HG03565 (cell line): Measurements from ENCODE around the gene DCAF10.
"Not testable (repeated sequence)": the region's sequence is repeated elsewhere in the genome, so short reads cannot be mapped to it uniquely, and the experiment has no call there.

Source experiments
- ATAC-seq: cut with Tn5 transposase; IDR thresholded peaks from one replicate; pipeline ENCODE4 v1.9.1; 2021; ENCODE audit warnings: mild to moderate bottlenecking, moderate library complexity; ENCODE audit not compliant: unreplicated experiment

DCAF10 gene

GRCh38 chr9:37859043-37859442 lies 58.4 kb downstream of the DCAF10 start:
- no peak for ATAC-seq

GRCh38 chr9:37862530-37862929 lies 61.9 kb downstream of the DCAF10 start:
- no peak for ATAC-seq

- no peak for ATAC-seq
Measured at GRCh38 chr9:37870081-37870798, 69.6 kb downstream of the DCAF10 start.

- no peak for ATAC-seq
Measured at GRCh38 chr9:37870799-37871176, 70.2 kb downstream of the DCAF10 start.

DNA sequence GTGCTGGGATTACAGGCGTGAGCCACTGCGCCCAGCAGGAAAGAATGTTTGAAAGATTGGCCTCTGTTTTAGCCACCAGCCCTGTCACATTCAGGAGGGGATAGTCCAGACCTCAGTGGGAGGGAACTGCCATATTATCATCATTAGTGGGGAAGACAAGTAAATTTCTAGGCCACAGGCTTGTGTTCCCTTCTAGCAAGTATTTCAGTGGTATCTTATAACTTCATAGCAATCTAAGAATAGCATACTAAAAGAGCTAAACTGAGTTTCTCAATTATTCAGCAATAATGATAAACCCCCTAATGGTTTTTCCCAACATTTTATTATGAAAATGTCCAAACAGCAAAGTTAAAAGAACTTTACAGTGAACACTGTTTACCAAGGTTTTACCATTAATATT lies 73.4 kb downstream of the DCAF10 start:
- ATAC-seq: no peak

GRCh38 chr9:37876376-37876775 lies 75.8 kb downstream of the DCAF10 start:
- no peak for ATAC-seq

DNA sequence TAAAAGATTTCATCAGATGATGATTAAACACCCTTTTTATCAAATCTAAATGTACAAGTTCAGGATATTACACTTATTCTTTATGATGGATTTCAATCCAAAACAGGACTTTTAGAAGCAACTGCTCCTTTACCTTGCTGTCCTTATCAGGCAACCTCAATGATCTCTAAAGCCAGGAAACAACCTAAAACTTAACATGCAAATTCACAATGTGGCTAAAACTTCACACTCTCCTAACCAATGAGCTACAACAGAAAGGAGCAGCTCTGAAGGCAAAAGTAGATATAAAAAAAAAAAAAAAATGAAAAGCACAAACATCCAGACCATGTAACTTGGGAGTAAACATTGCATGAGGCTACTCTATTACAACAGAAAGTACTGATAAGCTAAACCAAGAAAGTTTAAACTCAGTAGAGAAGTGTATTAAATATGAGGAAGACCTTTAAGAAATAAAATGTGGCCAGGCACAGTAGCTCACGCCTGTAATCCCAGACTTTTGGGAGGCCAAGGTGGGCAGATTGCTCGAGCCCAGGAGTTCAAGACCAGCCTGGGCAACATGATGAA lies 80.4 kb downstream of the DCAF10 start:
- no peak for ATAC-seq

GRCh38 chr9:37887977-37888583 lies 87.5 kb downstream of the DCAF10 start:
- not testable (repeated sequence) for ATAC-seq

DNA sequence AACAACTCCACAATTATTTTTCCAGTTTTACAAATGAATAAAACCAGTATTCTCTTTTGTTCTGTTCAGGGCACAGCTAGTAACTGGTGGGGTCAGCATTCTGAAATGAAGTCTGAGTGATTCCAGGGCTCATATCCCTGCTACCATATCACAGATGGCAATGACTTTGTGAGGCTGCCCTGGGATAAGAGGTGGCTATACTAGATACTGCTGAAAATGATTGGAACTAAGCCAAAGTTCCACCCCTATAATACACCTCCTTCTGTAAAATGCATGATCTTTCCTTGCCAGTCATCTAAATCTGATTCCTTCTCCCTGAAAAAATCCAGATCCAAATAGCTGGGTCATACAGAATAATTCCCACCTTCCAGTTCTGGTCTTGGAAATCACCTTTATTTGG lies 88.9 kb downstream of the DCAF10 start:
- no peak for ATAC-seq

DNA sequence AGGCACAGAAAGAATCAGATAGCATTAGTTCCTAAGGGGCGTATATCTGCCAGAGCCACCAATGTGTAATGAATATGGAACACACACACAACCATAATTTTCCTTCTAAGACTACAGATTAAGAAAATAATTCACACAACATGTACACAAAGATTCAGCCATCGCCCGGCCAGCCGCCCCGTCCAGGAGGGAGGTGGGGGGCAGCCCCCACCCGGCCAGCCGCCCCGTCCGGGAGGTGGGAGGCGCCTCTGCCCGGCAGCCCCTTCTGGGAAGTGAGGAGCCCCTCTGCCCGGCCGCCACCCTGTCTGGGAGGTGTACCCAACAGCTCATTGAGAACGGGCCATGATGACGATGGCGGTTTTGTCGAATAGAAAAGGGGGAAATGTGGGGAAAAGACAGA lies 90.4 kb downstream of the DCAF10 start:
- not testable (repeated sequence) for ATAC-seq

GRCh38 chr9:37892063-37892462 lies 91.5 kb downstream of the DCAF10 start:
- ATAC-seq: no peak

GRCh38 chr9:37897665-37898064 lies 97.1 kb downstream of the DCAF10 start:
- ATAC-seq: no peak

DNA sequence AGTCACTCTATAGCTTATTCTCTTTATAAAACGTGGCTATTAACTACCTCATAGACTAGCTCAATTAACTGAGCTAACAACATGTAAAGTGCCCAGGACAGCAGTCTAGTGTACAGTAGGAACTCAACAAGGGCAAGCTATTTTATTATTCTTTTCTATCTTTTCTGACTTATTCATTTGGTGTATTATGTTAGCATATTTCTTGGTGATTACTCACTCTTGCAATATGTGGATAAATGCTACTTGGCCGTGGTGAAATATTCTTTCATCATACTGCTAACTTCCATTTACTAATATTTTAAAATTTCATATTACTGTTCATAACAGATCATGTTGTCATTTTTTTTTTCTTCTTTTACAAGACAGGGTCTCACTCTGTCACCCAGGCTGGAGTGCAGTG lies 98.4 kb downstream of the DCAF10 start:
- no peak for ATAC-seq

GRCh38 chr9:37902131-37902530 lies 101.5 kb downstream of the DCAF10 start:
- ATAC-seq: no peak

DNA sequence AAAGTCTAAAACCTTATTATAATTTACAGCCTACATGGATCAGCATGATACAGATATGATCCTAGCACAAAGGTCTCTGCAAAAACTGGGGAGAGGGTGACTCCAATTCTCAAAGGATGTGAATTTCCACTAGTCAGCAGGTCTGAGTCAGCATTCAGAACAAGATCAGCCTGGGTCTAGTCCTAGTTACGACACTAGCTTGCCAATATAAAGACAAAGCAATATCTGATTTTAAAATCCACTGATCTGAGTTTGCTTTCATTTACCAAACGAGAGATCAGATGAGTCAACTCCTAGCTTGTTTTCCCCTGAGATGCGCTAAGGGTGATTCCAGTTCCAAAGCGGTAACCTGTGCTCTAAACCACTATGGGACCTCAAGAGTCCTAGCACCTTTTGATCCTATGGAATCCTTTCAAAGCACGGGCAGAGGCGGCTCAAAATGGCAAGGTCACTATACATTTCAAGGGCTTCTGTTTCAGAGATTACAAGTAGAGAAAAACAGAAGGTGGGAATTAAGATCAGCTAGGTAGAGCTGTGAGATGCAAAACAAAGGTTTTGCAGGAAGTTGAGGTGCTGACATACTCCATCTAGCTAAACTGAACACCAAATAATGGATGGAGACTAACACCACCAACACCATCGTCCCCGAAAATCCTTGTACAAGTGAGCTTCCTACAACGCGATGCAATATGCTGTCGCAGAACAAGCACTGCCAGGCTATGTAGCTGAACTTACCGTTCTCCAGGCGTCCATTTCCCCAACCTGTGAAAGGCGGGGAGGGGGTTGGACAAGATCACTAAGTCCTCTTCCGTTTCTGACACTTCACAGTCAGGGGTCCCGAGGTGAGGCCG lies 102.4 kb downstream of the DCAF10 start:
- ATAC-seq: peak; percentile 3

- peak; percentile 81 for ATAC-seq
Measured at GRCh38 chr9:37903647-37904444, 103.2 kb downstream of the DCAF10 start, which contains the start of gene SLC25A51. SLC25A51 (minus strand) TSS chr9:37904127; CDS start chr9:37888550, 15,577 bp downstream.

GRCh38 chr9:37904445-37905130 lies 104.0 kb downstream of the DCAF10 start:
- ATAC-seq: no peak

DNA sequence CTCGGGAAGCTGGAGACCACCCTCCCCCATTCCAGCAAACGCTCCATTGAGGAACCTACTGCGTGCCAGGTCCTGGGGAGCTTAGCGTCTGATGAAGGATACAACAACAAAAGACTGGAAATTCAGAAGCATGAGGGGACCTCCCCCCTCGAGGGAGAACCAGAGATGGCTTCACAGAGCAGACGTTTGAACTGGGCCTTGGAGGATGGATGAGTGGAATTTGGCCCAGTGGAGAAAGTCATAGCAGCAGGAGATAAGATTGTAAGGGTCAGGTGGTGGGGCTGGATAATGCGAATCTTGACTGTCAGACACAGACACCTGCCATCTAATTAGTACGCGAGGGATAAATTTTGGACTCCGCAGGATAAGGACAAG lies 104.5 kb downstream of the DCAF10 start:
- no peak for ATAC-seq

- ATAC-seq: no peak
Measured at GRCh38 chr9:37905776-37906175, 105.2 kb downstream of the DCAF10 start.
